Stimulated activated CD4-positive, alpha-beta T cell treated with anti-CD3 and anti-CD28 coated beads, TNF-alpha, amount 100 ng/mL, for 4 hours (primary cell): ENCODE measurements around the gene SAMD5.
"Not testable (repeated sequence)": the region's sequence is repeated elsewhere in the genome, so short reads cannot be mapped to it uniquely, and the experiment has no call there.

ENCODE experiments used
- DNase-seq, 3 experiments: peaks; one replicate each; pipeline ENCODE4 v3.0.0-alpha.2; 2020; ENCODE audit warnings: low read depth in 3 of 3

Gene SAMD5

GRCh38 chr6:147528511-147529145, 20.1 kb downstream of the SAMD5 start:
- DNase-seq = no peak

DNA sequence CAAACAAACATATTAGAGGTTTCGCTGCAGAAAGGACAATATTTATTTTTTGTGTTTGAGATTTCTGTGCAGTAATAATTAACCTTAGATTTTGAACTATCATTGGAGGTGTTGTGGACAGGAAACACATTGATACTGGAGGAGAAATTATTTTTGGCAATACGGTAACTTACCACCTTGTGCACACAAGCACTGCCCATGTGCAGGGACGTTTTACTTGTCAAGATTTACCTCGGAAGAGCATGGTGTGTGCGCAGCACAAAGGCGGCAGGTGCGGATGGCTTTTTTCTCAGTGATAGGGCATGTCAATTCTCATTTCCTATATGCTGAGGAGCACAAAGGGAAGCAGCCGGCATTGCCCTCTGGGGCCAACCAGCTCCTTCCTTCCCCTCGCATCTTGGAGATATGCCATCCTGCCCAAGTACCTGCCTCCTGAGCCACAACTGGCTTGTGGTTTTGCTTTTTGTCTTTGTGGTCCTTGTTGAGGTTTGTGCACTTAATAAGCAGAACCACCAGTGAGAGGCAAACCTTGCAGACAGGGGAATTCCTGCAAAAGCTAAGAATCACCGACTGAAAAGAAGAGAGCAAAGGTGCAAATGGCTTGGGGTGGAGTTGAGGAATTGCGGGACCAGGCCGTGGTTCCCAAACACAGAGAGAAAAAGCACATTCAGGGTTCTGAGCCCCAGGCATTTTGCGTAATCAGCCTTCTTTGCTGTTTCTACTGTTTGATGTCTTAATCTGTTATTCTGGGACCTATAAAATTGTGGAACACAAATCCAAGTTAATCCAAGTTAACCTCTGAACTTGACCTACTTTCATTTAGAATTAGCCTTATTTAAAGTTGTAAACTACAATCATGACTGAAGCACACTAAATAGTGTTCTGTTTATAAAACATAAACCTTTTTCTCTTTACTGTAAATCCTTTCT, 21.9 kb downstream of the SAMD5 start:
- no peak for DNase-seq

GRCh38 chr6:147531321-147531720, 22.8 kb downstream of the SAMD5 start:
- no peak for DNase-seq

DNA sequence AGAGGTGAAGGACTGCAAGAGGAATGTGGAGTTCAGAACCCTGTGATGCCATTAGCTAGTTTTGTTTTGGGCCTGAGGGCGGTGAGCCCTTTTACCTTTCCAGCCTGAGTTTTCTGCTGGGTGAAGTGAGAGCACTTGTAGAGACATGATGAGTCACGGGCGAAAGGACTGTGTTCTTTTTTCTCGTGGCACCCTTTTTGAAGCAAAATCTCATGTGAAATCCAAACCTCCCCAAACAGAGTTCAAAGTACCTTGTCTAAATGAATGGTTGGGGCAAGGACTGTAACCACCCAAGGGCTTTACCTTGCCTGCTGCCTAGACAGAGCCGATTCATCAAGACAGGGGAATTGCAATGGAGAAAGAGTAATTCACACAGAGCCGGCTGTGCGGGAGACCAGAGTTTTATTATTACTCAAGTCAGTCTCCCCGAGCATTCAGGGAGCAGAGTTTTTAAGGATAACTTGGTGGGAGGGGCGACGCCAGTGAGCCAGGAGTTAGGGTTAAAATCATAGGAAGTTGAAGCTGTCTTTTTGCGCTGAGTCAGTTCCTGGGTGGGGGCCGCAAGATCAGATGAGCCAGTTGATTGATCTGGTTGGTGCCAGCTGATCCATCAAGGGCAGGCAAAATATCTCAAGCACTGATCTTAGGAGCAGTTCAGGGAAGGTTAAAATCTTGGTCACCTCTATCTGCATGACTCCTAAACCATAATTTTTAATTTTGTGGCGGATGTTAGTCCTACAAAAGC, 25.8 kb downstream of the SAMD5 start:
- DNase-seq = no peak

DNA sequence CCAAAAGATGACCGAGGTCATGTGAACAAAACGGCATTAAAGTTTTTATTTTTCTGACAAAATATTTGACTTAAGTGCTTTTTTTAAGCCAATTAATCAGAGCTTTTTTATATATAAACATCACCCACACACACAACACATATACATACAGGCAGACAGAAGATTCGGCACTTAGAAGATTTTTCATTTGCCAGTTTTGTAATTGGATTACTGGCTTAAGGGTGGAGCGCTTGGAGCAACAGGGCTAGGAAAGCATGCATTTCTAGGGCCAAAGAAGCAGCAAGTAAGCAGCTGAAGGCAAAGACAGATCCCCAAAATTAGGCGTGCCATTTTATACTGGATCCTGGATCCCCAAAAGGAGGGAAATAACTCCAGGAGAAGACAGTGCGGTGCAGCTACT, 30.3 kb downstream of the SAMD5 start:
- no peak for DNase-seq

DNA sequence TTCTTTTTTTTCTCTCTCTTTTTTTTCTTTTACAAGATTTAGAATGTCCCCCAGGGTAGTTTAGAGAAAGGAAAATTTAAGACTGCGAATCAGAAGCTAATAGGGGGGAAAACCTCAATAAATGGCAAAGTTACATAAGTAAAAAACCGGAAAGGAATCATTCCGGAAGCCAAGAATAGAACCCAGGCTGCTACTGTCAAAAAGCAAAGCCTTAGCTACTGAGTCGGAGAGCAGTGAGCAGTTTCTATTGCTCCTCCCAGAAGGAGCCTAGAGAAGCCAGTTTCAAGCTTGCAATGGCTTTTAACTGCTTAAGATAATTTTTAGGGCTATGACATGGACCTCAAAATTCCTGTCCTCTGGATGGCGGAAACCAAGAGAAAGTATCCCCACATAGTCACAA, 31.6 kb downstream of the SAMD5 start:
- DNase-seq = no peak

DNA sequence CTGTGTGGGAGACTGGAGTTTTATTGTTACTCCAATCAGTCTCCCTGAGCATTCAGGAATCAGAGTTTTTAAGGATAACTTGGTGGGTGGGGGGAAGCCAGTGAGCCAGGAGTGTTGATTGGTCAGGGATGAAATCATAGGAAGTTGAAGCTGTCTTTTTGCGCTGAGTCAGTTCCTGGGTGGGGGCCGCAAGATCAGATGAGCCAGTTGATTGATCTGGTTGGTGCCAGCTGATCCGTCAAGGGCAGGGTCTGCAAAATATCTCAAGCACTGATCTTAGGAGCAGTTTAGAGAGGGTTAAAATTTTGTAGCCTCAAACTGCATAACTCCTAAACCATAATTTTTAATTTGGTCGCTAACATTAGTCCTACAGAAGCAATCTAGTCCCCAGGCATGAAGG, 33.9 kb downstream of the SAMD5 start:
- not testable (repeated sequence) for DNase-seq

DNA sequence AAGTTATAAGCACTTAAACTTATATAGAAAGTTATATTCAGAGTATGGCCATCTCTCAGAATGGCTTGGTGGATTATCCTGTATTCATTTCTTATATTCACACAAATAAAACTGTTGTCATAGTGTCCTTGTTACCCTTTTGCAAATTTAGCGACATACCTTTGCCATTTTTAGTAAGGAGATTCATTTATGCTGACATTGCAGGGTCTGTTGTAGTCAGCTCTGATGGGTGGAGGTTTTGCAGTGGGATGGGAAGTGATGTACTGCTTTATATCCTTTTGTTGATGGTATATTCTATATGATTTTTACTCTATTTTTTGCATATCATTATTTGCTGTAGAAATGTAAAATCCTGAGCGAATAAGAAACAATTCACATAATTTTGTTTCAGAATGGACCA, 35.9 kb downstream of the SAMD5 start:
- DNase-seq = no peak

- no peak for DNase-seq
Measured at GRCh38 chr6:147546501-147547368, 38.2 kb downstream of the SAMD5 start.

- no peak for DNase-seq
Measured at GRCh38 chr6:147547369-147547902, 38.9 kb downstream of the SAMD5 start.

DNA sequence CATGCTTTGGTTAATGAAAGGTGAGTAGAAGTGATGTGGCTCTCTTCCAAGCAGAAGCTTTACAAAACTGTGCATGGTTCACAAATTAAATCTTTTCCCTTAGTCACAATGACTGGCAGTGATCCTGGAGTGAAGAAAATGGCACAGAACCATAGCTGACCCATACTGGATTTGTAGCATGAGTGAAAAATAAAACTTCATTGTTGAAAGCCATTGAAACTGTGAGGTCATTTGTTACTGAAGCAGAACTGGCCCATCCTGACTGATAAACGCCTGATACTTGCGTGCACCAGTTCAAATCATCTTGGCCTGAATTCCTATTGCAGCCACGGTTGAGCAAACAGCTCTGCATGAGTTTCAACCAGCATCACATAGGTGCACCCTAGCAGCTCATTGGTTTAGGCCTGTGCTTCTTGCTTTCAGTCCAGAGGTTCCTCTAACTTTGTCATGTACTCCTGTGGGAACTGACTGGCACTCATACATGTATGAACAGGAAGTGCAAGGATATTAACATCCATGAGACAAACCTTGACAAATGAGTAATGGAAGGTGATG, 40.5 kb downstream of the SAMD5 start:
- no peak for DNase-seq

DNA sequence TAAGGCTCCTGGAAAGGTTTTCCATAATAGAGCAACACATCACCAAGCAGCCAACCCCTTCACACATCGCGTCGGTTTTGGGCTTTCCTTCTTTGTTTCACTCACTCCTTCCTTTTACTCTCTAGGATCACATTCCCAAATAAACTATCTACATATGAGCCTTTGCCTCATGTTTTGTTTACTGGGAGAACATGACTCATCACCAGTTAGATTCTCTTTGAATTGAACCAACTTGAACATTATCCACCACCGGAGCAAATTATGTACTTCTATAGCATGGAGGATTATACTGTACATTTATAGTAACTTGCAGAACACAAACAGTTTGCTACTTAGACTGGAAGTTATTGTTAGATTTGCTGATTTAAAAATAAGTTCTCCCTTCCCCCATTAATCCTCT, 41.0 kb downstream of the SAMD5 start:
- DNase-seq = no peak

DNA sequence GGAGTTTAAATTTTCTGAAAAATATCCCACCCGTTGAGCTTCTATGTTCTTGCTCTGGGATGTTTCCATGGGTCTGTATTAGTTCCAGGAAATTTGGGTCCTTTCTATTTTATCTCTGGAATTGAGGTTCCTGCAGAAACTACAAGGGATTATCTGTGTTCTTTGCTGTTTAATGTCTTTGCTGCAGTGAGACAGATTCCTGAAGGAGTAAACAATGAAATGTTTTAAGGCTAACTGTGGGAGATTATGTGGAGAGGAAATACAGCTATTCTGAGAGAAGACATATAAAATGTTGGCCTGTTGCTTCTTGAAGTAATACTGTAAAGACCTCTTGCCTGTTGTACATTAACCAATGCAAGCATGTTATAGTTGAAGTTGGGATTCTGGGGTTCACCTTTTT, 43.5 kb downstream of the SAMD5 start:
- no peak for DNase-seq

DNA sequence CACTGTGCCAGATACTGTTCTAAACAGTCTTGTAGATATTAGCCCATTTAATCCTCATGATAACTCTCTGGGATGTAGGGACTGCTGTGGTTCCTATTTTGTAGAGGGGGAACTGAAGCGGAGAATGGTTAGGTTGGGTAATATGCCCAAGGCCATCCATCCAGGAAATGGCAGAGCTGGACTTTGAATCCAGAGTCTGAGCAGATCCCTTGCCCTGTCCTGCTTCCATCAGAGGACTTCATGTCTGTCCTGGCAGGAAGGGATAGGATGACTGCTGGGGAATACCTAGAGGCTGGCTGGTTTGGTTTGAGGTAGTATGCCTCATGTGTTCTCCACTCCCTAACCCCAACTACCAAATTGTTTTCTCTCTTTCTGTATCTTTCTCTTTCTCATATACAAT, 44.6 kb downstream of the SAMD5 start:
- DNase-seq = no peak

- no peak for DNase-seq
Measured at GRCh38 chr6:147554281-147554680, 45.8 kb downstream of the SAMD5 start.

- DNase-seq = no peak
Measured at GRCh38 chr6:147559006-147559405, 50.5 kb downstream of the SAMD5 start.

GRCh38 chr6:147560670-147561069, 52.2 kb downstream of the SAMD5 start:
- no peak for DNase-seq

- no peak for DNase-seq
Measured at GRCh38 chr6:147561726-147562125, 53.2 kb downstream of the SAMD5 start.

- DNase-seq = no peak
Measured at GRCh38 chr6:147563472-147563871, 55.0 kb downstream of the SAMD5 start.

DNA sequence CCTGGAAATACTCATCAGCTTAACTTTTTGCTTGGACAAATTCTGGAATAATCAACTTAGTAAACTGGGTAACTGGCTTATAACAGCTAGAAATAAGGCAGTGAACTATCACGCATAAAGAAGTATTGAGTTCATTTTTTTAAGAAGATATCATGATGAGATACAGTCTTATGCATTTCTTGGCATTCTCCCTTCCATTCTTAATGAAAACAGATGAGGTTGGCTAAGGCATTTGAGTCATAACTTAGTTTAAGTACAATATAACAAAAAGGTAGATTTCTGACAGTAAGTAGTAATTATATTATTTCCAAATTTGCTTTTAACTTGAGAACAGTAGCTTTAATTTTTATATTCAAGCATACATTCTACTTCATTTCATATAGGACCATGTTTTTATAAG, 56.1 kb downstream of the SAMD5 start:
- no peak for DNase-seq
